ENCODE measurements around the gene RCCD1.
A peak's percentile ranks its signal among the peaks of the same experiment; 100 is the strongest.

GRCh38 chr15:90931828-90932659 lies 22.6 kb upstream of the RCCD1 start, which contains the start of gene HDDC3:
- TF ChIP-seq POLR2A (IDR thresholded peaks at IDR 0.05), result peak; percentile 34 to 69
- peak; percentile 91 to 95 (median 92) for TF ChIP-seq CTCF (IDR thresholded peaks at IDR 0.05 in 4 of 5, conservative IDR thresholded peaks at IDR 0.05 in 1 of 5)
